CD4-positive, alpha-beta T cell treated with Interleukin-17A for 4 hours (primary cell): ENCODE results near the gene URGCP.
"Not testable (repeated sequence)": the region's sequence is repeated elsewhere in the genome, so short reads cannot be mapped to it uniquely, and the experiment has no call there.

Experiments used
- DNase-seq: peaks from one replicate; pipeline ENCODE4 v3.0.0-alpha.2; 2020; ENCODE audit warnings: mixed read lengths

URGCP gene

DNA sequence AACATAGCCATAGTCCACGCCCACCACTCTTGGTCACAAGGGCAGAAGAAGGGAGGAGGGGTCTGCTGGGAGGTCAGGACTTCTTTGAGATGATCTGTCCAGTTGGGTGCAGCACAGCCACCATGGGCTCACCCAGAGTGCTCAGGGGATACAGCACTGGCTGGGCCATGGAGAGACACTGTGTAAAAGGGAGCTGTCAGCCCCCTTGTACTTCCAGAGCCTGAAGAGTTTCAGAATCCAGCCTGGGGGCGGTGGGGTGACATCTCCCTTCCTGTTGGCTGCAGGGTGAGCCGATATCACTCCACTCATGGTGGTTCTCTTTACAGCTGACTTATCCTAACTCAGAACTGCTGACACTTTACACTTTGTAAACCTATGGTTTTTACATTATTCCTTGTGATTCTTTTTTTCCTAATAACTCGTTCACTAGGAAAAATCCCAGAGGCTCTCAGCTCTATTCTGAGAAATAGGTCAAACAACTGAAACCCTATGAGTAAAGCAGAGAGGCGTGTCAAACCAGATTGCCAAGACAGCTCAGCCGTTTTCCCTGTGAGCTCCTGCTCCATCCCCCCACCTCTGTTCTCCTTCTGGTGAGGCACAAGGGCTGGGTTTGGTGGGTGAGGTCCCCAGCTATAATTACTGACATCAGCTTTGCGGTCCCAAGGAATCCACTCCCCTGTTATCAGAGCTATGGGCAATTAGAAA, 33.8 kb downstream of the URGCP start:
- DNase-seq = no peak

DNA sequence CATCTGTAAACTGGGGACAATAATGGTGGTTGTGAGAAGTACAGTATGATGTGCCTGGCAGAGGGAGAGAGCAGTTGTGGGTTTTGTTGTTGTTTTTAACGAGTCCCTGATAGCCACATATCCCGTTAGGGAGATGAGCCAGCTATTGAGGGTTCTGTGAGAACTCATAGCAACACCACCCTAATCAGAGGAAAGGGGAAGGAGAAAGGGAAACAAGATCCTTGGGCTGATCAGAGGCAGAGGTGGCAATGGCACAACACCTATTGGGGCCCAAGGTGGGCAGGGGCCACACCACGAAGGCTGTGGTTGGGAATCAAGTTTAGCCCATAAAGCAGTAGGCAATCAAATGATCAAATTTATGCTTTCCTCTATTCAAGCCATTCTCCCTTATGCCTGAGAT, 35.3 kb downstream of the URGCP start:
- DNase-seq = no peak

DNA sequence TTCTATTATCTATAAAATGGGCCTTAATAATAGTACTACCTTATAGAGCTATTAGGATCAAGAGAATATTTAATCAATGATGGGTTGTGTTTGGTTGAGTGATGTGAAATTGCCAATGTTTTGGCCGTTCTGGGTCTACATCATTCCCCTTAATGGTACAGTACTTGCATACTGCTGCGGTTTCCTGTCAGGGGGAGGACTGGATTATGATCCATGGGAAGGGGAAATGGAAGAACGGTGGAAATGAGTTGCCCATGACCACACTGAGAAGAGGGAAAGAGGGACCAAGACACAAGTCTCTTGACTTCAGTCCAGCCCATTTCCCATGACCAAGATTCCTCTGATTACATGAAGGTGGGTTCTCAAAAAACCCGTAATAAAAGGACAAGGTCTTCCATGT, 36.1 kb downstream of the URGCP start:
- DNase-seq = no peak

DNA sequence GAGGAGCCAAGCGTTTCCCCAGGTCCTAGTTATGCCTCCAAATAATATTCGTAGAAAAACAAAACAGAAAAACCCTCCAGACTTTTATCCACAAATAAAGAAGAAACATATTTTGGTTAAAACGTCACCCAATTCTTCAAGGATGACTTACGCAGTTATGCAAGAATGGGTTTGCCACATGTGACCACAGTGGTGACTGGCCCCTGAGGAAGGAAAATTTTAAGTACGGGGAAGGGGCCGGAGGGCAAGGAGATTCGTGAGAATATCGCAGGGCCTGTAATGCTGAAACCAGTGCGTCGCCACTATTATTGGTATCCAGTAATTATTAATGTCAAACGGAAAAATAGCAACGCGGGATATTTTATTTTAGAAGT, 36.5 kb downstream of the URGCP start:
- DNase-seq = peak; percentile 10

DNA sequence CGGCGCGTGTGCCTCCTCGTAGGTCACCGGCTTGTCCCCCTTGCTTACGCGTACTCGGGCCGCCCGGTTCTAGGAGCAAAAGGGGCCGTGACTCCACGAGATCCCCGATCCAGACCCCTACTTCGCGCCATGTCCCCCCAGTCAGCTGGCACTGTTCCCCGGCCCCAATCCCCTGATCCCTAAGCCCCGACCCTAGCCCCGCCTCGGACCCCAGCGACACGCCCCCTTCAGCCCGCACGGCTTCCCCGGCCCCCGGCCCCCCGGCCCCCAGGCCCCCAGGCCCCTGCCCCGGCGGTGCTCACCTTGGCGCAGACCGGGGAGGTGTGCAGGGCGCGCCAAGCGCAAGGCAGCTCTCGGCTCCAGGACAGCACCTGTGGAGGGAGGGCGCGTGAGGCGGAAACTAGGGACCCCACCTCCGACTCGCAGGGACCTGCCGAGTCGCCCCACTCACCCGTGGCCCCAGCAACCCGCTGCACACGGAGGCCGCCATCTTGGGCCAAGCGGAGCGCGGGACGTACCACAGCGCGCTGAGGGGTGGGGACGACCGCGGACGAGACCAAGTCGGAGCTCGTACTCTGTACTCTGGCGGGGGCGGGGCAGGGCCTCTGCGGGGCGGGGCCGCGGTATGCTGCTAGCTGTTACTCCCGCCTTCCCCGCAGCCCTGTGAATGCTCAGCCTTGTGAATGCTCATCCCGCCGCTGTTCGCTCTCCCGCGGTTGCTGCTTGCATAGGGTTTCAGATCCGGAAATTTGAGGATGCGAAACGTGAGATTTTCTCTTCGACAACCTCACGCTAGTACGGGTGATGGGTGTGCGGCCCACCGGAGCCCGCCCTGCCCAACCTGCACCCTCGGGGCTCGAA, 37.2 kb downstream of the URGCP start, which contains the start of gene MRPS24:
Gene MRPS24 (minus strand): TSS at position 512 of the 861 bp plus-strand sequence. CDS start 22 bp downstream, at position 490.
- DNase-seq = peak; percentile 99

DNA sequence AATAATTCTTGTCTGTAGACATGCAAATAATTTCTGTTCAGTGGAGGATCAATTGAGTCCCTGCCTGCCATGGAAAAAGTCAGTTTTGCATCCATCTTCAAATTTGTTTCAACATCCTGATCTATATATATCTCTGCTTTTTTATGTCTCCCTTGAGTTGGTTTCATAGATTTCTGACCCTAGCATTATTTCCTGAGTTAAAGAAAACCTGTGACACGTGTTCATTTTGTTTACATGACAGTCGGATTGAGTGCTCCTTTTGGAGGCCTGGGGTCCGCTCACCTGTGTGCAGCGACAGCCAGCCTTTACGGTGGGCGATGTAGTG, 37.8 kb downstream of the URGCP start:
- no peak for DNase-seq

DNA sequence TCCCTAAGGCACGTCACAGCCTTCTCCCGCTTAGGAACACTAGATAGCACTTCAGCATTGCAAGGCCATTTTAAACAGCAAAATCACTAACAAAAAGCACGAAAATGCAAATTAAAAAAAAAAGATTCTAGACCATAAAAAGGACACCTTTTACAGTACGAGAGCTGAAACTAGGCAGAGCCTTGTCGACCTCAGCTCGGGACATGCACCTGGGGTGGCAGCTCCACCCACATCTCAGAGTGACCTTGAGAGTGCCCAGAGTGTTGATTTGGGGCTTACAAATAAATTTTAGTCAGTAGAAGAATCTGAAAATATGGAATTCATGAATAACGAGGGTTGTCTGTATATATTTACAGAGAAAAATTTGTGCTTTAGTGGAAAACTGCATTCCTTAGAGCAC, 38.2 kb downstream of the URGCP start:
- no peak for DNase-seq

DNA sequence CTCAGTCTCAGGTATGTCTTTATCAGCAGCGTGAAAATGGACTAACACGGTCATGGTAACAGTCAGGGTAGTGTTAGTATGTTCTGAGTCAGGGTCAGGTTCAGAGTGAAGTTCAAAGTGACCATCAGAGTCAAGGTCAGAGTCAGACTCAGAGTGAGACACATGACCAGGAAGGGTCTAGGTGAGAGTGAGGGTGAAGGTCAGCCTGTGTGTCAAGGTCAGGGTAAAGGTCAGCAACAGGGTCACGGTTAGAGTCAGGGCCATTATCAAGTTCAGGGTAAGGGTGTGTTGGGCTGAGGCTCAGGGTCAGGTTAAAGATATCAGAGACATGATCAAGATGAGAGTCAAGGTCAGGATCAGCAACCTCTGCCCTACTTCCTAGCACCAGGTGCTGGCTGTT, 41.1 kb downstream of the URGCP start:
- no peak for DNase-seq

DNA sequence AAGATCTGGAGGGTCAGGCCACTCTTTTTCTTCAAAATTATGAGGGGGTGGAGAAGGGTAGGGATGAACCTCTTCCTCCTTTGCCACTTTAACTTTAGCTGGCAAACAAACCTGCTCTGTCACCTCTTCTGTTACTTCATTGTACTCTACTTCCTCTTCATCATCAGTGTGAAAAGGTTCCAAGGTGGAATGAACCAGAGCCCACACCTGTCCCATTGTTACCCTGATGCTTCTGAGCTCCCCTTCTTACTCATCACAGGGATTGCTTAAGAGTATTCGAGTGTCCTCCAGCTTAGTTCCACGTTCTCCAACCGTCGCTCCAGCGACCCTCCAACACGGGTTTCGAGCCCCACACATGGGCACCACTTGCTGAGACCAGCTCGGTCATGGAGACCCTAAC, 42.3 kb downstream of the URGCP start:
- DNase-seq = no peak

DNA sequence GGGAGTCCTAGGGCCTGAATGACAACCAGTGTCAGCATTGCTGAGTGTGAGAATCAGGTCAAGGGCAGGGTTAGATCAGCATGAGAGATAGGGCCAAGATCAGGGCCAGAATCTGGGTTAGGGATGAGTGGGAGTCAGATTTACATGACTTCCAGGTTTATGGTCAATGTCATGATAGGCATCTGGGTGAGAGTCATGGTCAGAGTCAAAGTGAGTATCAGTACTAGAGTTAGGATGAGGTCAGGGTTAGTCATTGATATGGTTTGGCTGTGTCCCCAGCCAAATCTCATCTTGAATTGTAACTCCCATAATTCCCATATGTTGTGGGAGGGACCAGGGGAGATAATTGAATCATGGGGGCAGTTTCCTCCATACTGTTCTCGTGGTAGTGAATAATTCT, 49.4 kb downstream of the URGCP start:
- no peak for DNase-seq

DNA sequence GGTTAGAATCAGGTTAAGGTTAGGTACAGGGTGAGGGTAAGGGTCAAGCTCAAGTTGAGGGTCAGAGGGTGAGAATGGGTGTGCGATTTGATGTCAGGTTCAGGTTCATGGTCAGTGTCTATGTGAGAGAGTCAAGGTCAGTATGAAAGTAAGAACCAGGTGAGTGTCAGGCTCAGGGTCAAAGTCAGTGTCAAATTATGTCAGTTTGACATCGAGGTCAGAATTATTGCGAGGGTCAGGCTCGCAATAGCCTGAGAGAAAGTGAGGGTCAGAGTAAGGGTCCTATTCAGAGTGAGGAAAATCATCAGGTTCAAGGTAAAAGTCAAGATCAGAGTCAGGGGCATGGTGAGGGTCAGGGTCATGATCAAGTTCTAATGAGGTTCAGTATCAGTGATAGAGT, 50.1 kb downstream of the URGCP start:
- no peak for DNase-seq

DNA sequence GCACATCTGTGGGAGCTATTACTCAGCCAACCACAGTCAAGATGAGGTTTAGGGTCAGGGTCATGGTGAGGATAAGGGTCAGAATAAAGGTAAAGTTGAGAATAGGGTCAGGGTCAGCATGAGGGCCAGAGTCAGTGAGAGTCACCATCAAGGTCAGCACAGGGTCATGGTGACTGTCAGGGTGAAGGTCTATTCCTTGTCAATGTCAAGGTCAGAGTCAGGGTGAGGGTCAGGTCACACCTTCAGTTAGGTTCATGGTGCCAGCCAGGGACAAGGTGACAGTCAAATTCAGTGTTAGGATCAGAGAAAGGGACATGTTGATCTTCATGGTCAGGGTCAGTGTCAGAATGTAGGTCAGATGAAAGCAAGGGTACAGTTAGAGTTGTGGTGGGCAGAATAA, 51.2 kb downstream of the URGCP start:
- DNase-seq = no peak

DNA sequence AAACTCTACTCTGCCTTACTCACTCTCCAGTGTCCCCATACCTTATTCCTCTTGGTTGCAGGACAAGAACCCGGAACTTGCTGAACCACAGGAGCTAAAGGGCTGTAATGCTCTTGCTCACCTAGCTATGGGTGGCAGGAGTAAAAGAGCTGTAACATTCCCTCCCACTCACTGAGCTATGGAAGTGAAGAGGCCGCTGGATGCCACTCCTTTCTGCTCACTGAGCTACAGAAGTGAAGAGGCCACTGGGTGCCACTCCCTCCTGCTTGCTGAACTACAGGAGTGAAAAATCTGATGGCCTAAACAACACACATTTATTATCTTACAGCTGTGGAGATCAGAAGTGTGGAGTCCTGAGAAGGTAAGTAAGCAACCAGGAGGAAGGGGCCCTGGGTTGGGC, 54.6 kb downstream of the URGCP start:
- DNase-seq = no peak

DNA sequence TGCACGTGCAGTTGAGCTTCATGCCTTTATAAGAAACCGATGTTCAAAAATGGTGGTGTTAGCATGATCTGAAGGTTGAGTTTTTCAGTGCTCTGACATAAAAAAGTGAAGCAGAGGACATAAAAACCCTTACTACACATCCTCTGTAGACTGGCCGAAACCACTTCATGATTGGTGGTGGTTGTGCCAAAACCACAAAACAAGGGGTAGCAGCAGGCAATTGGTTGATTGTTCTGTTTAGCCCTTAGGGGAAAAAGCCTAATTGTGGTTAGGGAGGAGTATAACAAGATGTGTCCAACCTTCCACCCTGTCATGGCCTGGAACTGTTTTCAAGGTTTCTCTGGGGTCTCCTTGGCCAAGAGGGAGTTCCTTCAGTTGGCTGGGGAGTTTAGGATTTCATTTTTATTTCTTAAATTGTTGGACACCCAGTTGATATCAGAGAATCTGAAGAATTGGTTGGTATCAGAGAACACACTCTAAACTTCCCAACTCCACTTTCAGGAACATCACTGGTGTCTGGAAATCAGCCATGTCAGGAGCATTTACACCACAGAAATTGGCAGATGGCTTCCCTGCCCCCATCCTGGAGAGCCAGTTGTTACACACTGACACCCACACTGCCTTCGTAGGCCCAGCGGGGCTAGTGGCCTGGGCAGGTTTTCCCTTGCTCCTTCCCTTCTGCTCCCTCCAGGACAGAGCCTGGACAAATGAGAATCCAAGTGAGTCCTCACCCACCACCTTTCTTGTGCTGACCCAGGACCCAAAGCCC, 55.9 kb downstream of the URGCP start:
- no peak for DNase-seq

DNA sequence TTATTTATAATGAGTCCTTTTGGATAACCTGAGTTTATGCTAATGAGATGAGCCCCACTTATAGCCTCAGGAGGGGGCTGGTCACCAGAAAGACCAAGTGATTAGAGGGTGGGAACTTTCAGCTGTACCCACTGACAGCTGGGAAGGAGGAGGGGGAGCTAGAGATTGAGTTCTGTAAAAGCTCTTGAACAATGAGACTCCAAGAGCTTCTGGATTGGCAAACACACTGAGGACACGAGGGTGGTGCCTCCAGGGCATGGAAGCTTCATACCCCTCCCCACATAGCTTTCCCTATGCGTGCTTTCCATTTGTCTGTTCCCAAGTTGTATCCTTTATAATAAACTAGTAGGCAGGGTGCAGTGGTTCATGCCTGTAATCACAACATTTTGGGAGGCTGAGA, 57.3 kb downstream of the URGCP start:
- DNase-seq = no peak

DNA sequence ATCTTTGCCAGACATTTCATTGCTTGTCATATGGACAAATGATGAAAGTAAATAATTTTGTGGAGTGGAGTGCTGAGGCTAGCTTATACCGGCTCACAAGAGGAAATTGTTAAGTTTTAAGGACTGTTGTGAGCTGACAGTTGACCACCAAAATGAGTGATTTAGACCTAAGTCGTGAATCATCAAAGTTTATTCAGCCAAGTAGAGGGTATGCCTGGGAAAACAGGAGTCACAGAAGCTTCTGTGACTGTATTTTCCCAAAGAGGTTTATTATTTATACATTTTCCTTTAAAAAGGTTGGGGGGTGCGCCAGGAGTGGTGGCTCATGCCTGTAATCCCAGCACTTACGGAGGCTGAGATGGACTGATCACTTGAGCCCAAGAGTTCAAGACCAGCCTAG, 58.9 kb downstream of the URGCP start:
- no peak for DNase-seq

DNA sequence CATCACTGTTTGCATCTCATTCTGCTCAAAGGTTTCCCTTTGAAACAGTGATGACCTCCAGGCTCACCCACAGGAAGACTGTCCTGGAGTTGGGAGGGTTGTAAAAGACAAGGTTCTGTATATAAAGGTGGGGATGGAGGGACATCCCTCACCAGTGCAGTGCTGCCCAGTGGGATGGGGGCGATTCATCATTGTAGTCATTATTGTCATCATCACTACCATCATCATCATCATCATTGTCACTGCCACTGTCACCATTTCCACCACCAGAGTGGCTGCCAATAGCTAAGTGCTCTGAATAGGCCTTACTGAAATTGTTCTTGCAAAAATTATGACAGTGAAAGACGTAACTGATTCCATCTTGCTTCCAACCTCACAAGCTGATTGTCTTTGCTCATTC, 61.7 kb downstream of the URGCP start:
- no peak for DNase-seq

DNA sequence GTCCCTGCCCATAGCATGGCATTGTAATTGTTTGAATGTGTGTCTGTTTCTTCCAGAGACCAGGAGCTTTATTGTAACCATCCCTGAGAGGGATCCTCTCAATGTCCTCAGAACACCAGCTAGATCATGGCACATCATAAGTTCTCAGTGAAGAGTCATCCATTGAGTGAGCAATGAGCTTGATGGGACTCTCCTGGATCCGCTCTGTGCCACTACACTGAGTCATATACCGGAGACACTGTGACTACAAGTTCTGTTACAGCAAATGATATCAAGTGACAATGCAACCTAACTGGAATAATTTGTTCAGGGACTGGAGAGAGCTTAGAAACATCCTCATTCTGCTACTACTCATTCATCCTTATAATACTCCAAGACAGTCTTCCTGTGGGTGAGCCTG, 62.1 kb downstream of the URGCP start:
- no peak for DNase-seq

DNA sequence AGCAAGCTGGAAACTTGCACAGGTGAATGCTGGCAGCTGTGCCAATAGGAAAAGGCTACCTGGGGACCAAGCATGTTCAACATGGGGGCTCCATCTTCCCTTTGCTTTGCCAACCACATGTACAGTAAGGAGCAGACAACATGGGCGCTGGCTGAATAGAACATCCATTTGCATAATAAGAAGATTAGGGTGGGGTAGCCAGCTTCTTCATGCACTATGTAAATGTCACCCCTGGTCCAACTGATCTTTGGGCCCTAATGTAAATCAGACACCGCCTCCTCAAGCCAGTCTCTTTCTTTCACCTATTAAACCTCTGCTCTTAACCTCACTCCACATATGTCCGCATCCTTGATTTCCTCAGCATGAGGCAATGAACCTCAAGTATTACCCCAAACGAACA, 63.1 kb downstream of the URGCP start:
- DNase-seq = no peak

DNA sequence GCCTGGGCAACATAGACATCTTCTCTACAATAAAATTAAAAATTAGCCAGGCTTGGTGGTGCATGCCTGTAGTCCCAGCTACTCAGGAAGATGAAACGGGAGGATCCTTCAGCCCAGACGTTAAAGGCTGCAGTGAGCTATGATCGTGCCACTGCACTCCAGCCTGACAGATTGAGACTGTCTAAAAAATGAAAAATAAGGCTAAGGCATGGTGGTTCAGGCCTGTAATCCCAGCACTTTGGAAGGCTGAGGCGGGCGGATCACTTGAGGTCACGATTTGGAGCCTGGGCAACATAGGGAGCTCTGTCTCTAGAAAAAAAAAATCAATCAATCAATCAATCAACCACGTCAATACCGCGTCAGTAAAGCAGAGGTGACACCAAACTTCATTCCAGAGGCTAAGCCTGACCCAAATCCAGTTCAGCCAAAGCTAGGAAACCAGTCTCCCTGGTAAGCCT, 68.2 kb downstream of the URGCP start:
- no peak for DNase-seq

DNA sequence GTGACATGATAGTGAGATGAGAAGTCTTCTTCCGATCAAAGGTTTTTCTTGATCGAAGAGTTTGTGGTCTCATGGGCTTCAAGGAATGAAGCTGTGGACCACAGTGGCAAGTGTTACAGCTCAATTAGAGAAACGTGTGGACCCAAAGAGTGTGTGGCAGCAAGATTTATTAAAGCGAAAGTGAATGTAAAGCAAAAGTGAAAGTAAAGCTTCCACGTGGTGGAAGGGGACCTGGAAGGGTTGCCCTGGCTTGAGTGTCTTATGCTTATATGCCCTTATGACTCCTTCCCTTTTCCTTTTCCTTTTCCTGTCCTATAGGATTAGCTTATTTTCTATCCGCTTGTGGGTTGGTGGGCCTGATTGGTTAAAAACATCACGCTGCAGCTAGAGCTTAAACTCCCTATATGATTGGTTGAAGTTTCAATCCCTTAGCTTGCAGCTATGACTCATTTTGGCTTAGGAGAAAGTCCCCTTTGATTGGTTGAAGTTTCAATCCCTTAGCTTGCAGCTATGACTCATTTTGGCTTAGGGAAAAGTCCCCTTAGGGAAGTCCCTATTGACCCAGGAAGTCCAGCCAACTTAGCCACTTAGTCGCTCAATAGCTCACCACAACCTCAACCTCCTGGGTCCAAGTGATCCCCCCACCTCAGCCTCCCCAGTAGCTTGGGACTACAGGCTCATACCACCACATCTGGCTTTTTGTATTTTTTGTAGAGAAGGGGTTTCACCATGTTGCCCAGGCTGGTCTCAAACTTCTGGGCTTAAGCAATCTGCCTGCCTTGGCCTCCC, 71.7 kb downstream of the URGCP start:
- peak; percentile 45 for DNase-seq

DNA sequence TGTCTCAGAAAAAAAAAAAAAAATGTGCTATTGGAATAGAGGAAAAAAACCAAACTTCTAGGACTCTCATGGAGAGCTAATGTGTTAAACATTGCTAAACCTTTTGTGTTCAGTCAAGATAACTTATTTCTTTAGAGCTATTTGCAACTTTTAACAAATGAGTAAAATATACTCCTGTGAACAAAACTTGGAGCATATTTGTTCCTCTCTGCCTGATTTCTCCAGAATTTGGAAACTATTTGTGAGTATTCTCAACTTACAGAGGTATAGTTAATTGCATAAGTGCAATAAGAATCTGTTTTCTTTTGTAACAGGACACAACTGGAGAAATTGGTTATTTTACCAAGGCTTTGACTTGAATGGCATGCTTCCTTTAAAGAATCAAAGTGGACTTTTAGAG, 75.5 kb downstream of the URGCP start:
- not testable (repeated sequence) for DNase-seq
